ENCODE results near the gene SMAD1. TPM values are rescaled to one million over a fixed set of nuclear protein-coding genes. Genes with fewer than 3 reads are reported as not detected.
"Not testable (repeated sequence)": the region's sequence is repeated elsewhere in the genome, so short reads cannot be mapped to it uniquely, and the experiment has no call there.

SMAD1 gene
- total RNA-seq, 2 donors from 2014 or later: 25.1 to 28.3 TPM

DNA sequence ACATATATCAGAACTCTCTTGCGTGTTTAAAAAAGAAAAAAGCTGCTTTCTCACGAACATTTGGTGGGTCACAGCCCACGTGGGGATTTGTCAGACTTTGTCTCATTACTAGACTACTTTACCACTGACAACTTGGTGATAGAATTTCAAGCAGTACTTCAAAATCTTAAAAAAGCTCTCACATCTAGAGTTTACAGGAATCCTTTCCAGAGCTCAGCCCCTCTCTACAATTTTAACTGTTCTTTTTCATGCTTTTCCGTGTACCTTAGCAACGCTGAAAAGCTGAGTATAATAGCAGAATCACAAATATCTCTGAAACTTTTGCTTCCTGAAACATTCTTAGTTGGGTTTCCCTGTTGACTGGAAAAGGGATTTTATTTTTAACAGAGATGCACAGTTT, 50.2 kb downstream of the SMAD1 start:
- 93 to 95% methylated on average over 5 of the region's 5 CpGs for WGBS, 2 experiments (ENCODE audit: insufficient coverage in 1 of 2, insufficient read length in 1 of 2)
- Histone ChIP-seq H3K36me3 (ENCODE audit: control insufficient read depth, insufficient read depth, low read length) (no peaks in the 10 kb centered on the region), H3K4me3 (ENCODE audit: low read length) (no peak overlapping the region), H3K9me3 (ENCODE audit: control insufficient read depth, low read length) (no peaks in the 10 kb centered on the region), H3K4me1 (ENCODE audit: control insufficient read depth, insufficient read depth, low read length) (no peaks in the 10 kb centered on the region), H3K27ac (ENCODE audit: low read depth, low read length) (no peak overlapping the region), H3K27me3 (ENCODE audit: control insufficient read depth, insufficient read depth, low read length, poor library complexity, severe bottlenecking) (no peaks in the 10 kb centered on the region), H3K9ac (ENCODE audit: extremely low read depth, low read length, poor library complexity, severe bottlenecking) (no peak overlapping the region)
- TF ChIP-seq, protein P1, sequence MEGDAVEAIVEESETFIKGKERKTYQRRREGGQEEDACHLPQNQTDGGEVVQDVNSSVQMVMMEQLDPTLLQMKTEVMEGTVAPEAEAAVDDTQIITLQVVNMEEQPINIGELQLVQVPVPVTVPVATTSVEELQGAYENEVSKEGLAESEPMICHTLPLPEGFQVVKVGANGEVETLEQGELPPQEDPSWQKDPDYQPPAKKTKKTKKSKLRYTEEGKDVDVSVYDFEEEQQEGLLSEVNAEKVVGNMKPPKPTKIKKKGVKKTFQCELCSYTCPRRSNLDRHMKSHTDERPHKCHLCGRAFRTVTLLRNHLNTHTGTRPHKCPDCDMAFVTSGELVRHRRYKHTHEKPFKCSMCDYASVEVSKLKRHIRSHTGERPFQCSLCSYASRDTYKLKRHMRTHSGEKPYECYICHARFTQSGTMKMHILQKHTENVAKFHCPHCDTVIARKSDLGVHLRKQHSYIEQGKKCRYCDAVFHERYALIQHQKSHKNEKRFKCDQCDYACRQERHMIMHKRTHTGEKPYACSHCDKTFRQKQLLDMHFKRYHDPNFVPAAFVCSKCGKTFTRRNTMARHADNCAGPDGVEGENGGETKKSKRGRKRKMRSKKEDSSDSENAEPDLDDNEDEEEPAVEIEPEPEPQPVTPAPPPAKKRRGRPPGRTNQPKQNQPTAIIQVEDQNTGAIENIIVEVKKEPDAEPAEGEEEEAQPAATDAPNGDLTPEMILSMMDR (conservative IDR thresholded peaks at IDR 0.05): no peak
- H3K27me3 Mint-ChIP-seq (ENCODE audit: insufficient read depth): no peaks in the 10 kb centered on the region
- H3K9me3 Mint-ChIP-seq: no peaks in the 10 kb centered on the region
- no peak for DNase-seq
- H3K4me3 Mint-ChIP-seq: no peak overlapping the region
- peak overlapping the region; percentile 11 for H3K27ac Mint-ChIP-seq
- peaks cover 8% of the 10 kb centered on the region for H3K36me3 Mint-ChIP-seq (ENCODE audit: low read depth)
- no peaks in the 10 kb centered on the region for H3K4me1 Mint-ChIP-seq

GRCh38 chr4:145533001-145533400, 51.3 kb downstream of the SMAD1 start:
- Mint-ChIP-seq H3K27ac (peak overlapping the region; percentile 56), H3K9me3 (no peaks in the 10 kb centered on the region), H3K4me1 (peaks cover 4% of the 10 kb centered on the region), H3K27me3 (ENCODE audit: insufficient read depth) (no peaks in the 10 kb centered on the region), H3K36me3 (ENCODE audit: low read depth) (peaks cover 1% of the 10 kb centered on the region), H3K4me3 (no peak overlapping the region)
- TF ChIP-seq, protein P1 (conservative IDR thresholded peaks at IDR 0.05): no peak
- H3K4me3 ChIP-seq (ENCODE audit: low read length): no peak overlapping the region
- H3K9me3 ChIP-seq (ENCODE audit: control insufficient read depth, low read length): no peaks in the 10 kb centered on the region
- H3K27ac ChIP-seq (ENCODE audit: low read depth, low read length): no peak overlapping the region
- H3K9ac ChIP-seq (ENCODE audit: extremely low read depth, low read length, poor library complexity, severe bottlenecking): no peak overlapping the region
- no peak for DNase-seq
- H3K36me3 ChIP-seq (ENCODE audit: control insufficient read depth, insufficient read depth, low read length): no peaks in the 10 kb centered on the region
- no peaks in the 10 kb centered on the region for H3K4me1 ChIP-seq (ENCODE audit: control insufficient read depth, insufficient read depth, low read length)
- H3K27me3 ChIP-seq (ENCODE audit: control insufficient read depth, insufficient read depth, low read length, poor library complexity, severe bottlenecking): no peaks in the 10 kb centered on the region
- 89 to 93% methylated on average over 4 of the region's 4 CpGs for WGBS, 2 experiments (ENCODE audit: insufficient coverage in 1 of 2, insufficient read length in 1 of 2)

DNA sequence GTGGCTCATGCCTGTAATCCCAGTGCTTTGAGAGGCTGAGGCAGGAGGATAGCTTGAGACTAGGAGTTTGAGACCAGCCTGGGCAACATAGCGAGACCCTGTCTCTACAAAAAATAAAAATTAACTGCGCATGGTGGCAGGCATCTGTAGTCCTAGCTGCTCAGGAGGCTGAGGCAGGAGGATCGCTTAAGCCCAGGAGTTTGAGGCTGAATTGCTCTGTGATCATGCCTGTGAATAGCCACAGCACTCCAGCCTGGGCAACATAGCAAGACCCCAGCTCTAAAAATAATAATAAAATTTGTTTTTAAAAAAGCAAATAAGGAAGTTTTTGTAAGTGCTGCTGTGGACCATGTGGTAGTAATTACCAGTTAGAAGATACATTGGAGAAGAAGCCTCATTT, 51.8 kb downstream of the SMAD1 start:
- not testable (repeated sequence) for H3K4me1 Mint-ChIP-seq; H3K9ac ChIP-seq (ENCODE audit: extremely low read depth, low read length, poor library complexity, severe bottlenecking); H3K9me3 ChIP-seq (ENCODE audit: control insufficient read depth, low read length); H3K27me3 ChIP-seq (ENCODE audit: control insufficient read depth, insufficient read depth, low read length, poor library complexity, severe bottlenecking); DNase-seq; H3K4me1 ChIP-seq (ENCODE audit: control insufficient read depth, insufficient read depth, low read length); H3K27ac ChIP-seq (ENCODE audit: low read depth, low read length); H3K36me3 ChIP-seq (ENCODE audit: control insufficient read depth, insufficient read depth, low read length); H3K27ac Mint-ChIP-seq; H3K27me3 Mint-ChIP-seq (ENCODE audit: insufficient read depth); H3K4me3 Mint-ChIP-seq; H3K4me3 ChIP-seq (ENCODE audit: low read length); H3K9me3 Mint-ChIP-seq; H3K36me3 Mint-ChIP-seq (ENCODE audit: low read depth)
- 83 to 94% methylated on average over 3 of the region's 3 CpGs for WGBS, 2 experiments (ENCODE audit: insufficient coverage in 1 of 2, insufficient read length in 1 of 2)

- Mint-ChIP-seq H3K9me3 (no peaks in the 10 kb centered on the region), H3K36me3 (ENCODE audit: low read depth) (peaks cover 1% of the 10 kb centered on the region), H3K4me3 (no peak overlapping the region), H3K27me3 (ENCODE audit: insufficient read depth) (no peaks in the 10 kb centered on the region), H3K4me1 (peaks cover 8% of the 10 kb centered on the region), H3K27ac (no peak overlapping the region)
- H3K9ac ChIP-seq (ENCODE audit: extremely low read depth, low read length, poor library complexity, severe bottlenecking): no peak overlapping the region
- WGBS, 2 experiments (ENCODE audit: insufficient coverage in 1 of 2, insufficient read length in 1 of 2): 100% methylated on average over 1 of the region's 1 CpG
- no peak overlapping the region for H3K4me3 ChIP-seq (ENCODE audit: low read length)
- H3K27ac ChIP-seq (ENCODE audit: low read depth, low read length): no peak overlapping the region
- no peak for DNase-seq
- no peaks in the 10 kb centered on the region for H3K36me3 ChIP-seq (ENCODE audit: control insufficient read depth, insufficient read depth, low read length)
- TF ChIP-seq, protein P1 (conservative IDR thresholded peaks at IDR 0.05): no peak
- no peaks in the 10 kb centered on the region for H3K4me1 ChIP-seq (ENCODE audit: control insufficient read depth, insufficient read depth, low read length)
- no peaks in the 10 kb centered on the region for H3K9me3 ChIP-seq (ENCODE audit: control insufficient read depth, low read length)
- H3K27me3 ChIP-seq (ENCODE audit: control insufficient read depth, insufficient read depth, low read length, poor library complexity, severe bottlenecking): no peaks in the 10 kb centered on the region
These were observed 52.3 kb downstream of the SMAD1 start for GRCh38 chr4:145533961-145534360.
